ENCODE measurements around the gene C9orf78.

- TF ChIP-seq ZBTB33 (IDR thresholded peaks at IDR 0.05) (no peak), YY1 (IDR thresholded peaks at IDR 0.05) (peak; percentile 99), FOXA1 (IDR thresholded peaks at IDR 0.05) (no peak), EGR1 (IDR thresholded peaks at IDR 0.05; ENCODE audit: low read depth in 2 of 2) (peak; percentile 83 to 91), SP1 (IDR thresholded peaks at IDR 0.05) (peak; percentile 37), GABPA (IDR thresholded peaks at IDR 0.05 in 1 of 2, conservative IDR thresholded peaks at IDR 0.05 in 1 of 2) (peak; percentile 76 to 92), RAD21 (IDR thresholded peaks at IDR 0.05) (peak in 1 of 2 donors; percentile 19), ATF3 (IDR thresholded peaks at IDR 0.05) (no peak), JUND (IDR thresholded peaks at IDR 0.05) (no peak)
- TF ChIP-seq, protein P1, sequence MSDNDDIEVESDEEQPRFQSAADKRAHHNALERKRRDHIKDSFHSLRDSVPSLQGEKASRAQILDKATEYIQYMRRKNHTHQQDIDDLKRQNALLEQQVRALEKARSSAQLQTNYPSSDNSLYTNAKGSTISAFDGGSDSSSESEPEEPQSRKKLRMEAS (IDR thresholded peaks at IDR 0.05), result no peak
- TF ChIP-seq, protein P2, sequence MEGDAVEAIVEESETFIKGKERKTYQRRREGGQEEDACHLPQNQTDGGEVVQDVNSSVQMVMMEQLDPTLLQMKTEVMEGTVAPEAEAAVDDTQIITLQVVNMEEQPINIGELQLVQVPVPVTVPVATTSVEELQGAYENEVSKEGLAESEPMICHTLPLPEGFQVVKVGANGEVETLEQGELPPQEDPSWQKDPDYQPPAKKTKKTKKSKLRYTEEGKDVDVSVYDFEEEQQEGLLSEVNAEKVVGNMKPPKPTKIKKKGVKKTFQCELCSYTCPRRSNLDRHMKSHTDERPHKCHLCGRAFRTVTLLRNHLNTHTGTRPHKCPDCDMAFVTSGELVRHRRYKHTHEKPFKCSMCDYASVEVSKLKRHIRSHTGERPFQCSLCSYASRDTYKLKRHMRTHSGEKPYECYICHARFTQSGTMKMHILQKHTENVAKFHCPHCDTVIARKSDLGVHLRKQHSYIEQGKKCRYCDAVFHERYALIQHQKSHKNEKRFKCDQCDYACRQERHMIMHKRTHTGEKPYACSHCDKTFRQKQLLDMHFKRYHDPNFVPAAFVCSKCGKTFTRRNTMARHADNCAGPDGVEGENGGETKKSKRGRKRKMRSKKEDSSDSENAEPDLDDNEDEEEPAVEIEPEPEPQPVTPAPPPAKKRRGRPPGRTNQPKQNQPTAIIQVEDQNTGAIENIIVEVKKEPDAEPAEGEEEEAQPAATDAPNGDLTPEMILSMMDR (IDR thresholded peaks at IDR 0.05; ENCODE audit: low read depth, low read length, missing input control), result no peak
- TF ChIP-seq, protein P3, sequence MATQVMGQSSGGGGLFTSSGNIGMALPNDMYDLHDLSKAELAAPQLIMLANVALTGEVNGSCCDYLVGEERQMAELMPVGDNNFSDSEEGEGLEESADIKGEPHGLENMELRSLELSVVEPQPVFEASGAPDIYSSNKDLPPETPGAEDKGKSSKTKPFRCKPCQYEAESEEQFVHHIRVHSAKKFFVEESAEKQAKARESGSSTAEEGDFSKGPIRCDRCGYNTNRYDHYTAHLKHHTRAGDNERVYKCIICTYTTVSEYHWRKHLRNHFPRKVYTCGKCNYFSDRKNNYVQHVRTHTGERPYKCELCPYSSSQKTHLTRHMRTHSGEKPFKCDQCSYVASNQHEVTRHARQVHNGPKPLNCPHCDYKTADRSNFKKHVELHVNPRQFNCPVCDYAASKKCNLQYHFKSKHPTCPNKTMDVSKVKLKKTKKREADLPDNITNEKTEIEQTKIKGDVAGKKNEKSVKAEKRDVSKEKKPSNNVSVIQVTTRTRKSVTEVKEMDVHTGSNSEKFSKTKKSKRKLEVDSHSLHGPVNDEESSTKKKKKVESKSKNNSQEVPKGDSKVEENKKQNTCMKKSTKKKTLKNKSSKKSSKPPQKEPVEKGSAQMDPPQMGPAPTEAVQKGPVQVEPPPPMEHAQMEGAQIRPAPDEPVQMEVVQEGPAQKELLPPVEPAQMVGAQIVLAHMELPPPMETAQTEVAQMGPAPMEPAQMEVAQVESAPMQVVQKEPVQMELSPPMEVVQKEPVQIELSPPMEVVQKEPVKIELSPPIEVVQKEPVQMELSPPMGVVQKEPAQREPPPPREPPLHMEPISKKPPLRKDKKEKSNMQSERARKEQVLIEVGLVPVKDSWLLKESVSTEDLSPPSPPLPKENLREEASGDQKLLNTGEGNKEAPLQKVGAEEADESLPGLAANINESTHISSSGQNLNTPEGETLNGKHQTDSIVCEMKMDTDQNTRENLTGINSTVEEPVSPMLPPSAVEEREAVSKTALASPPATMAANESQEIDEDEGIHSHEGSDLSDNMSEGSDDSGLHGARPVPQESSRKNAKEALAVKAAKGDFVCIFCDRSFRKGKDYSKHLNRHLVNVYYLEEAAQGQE (IDR thresholded peaks at IDR 0.05), result no peak
These were observed 32.0 kb downstream of the C9orf78 start, which contains the start of gene TOR1B for GRCh38 chr9:129802833-129803675.

All from liver (tissue), 3 donors.